Fibroblast of mammary gland (primary cell): ENCODE results near the gene MALT1.

Experiments used
- DNase-seq: peaks from one replicate; pipeline ENCODE4 v3.0.0-alpha.2; 2010; ENCODE audit warnings: low read depth
- H3K4me3 ChIP-seq: 2 replicates; pipeline ENCODE4 v1.5.1; 2011; ENCODE audit warnings: low read depth, mild to moderate bottlenecking, low read length, moderate library complexity; ENCODE audit not compliant: control insufficient read depth
- CTCF ChIP-seq: conservative IDR thresholded peaks from 2 replicates; pipeline ENCODE4 v1.5.1; 2011; ENCODE audit warnings: low read depth, low read length, inconsistent platforms; ENCODE audit not compliant: control insufficient read depth, insufficient read depth

MALT1 gene

GRCh38 chr18:58728719-58729118 lies 57.5 kb downstream of the MALT1 start:
- no peak for DNase-seq
- no peak for TF ChIP-seq CTCF
- no peak overlapping the region for H3K4me3 ChIP-seq

GRCh38 chr18:58730618-58731017 lies 59.4 kb downstream of the MALT1 start:
- DNase-seq = no peak
- TF ChIP-seq CTCF = no peak

GRCh38 chr18:58732471-58732870 lies 61.2 kb downstream of the MALT1 start:
- no peak for TF ChIP-seq CTCF
- DNase-seq = no peak
- H3K4me3 ChIP-seq = no peak overlapping the region

More at GRCh38 chr18:58730618-58731017, 59.4 kb downstream of the MALT1 start:
- no peak overlapping the region for H3K4me3 ChIP-seq

- DNase-seq = no peak
- no peak for TF ChIP-seq CTCF
- no peak overlapping the region for H3K4me3 ChIP-seq
Measured at GRCh38 chr18:58733866-58734265, 62.6 kb downstream of the MALT1 start.

- DNase-seq = no peak
- H3K4me3 ChIP-seq = no peak overlapping the region
- TF ChIP-seq CTCF = no peak
Measured at GRCh38 chr18:58738322-58738721, 67.1 kb downstream of the MALT1 start.

- no peak for DNase-seq
- TF ChIP-seq CTCF = no peak
Measured at GRCh38 chr18:58745914-58746313, 74.6 kb downstream of the MALT1 start.

More at GRCh38 chr18:58745914-58746313, 74.6 kb downstream of the MALT1 start:
- H3K4me3 ChIP-seq = no peak overlapping the region
